ENCODE measurements around the gene EPAS1. TPM values are rescaled to one million over a fixed set of nuclear protein-coding genes. Genes with fewer than 3 reads are reported as not detected.

The EPAS1 gene
- total and polyA plus RNA-seq, 2 of the 8 experiments (the other 6 are each of a cell fraction or from before 2014, with no cell fraction given), result 2.0 to 4.9 TPM

GRCh38 chr2:46313063-46313462 is 15.9 kb downstream of the EPAS1 start:
- H3K27me3 ChIP-seq (replicated peaks in 1 of 4; ENCODE audit: control insufficient read depth in 3 of 4, extremely low read depth in 1 of 4, insufficient read depth in 3 of 4, low read length in 3 of 4), result no peaks in the 10 kb centered on the region
- no peak overlapping the region for H2BK15ac ChIP-seq (ENCODE audit: low read length)
- no peak overlapping the region for H3K4ac ChIP-seq (replicated peaks; ENCODE audit: insufficient read length, low read depth, low read length)
- no peak overlapping the region for H2BK120ac ChIP-seq (replicated peaks; ENCODE audit: low read depth, low read length)
- FAIRE-seq (no peak), DNase-seq (ENCODE audit: low read depth in 1 of 2, low spot score in 2 of 2) (no peak)
- no peaks in the 10 kb centered on the region for H3K79me2 ChIP-seq (ENCODE audit: control insufficient read depth in 1 of 2, insufficient read depth in 2 of 2, low read length in 2 of 2)
- no peak overlapping the region for H3K27ac ChIP-seq (ENCODE audit: low read depth, low read length)
- ChIA-PET CTCF (ENCODE audit: partially characterized antibody) (interaction anchor here (0.7 to 2.2 kb wide), 5 partner anchors 15 to 262 kb away, joined by 3 to 8 read pairs (median 3); no protein-coding TSS in a partner anchor), POLR2A (ENCODE audit: partially characterized antibody) (no interaction called here)
- no peak overlapping the region for H2AFZ ChIP-seq (ENCODE audit: low read length)
- H2BK12ac ChIP-seq (ENCODE audit: low read depth, low read length), result no peak overlapping the region
- no peaks in the 10 kb centered on the region for H3K36me3 ChIP-seq (ENCODE audit: control insufficient read depth in 2 of 4, insufficient read depth in 4 of 4, low read length in 3 of 4)
- no peaks in the 10 kb centered on the region for H3K9me3 ChIP-seq (ENCODE audit: insufficient read depth in 2 of 2, low read depth in 1 of 2, low read length in 1 of 2)
- H3K4me3 ChIP-seq (ENCODE audit: extremely low read depth in 1 of 4, insufficient read depth in 2 of 4, low read depth in 3 of 4, low read length in 4 of 4), result no peak overlapping the region
- no peak overlapping the region for H3K18ac ChIP-seq (ENCODE audit: extremely low read depth, low read length)
- H3K9ac ChIP-seq (replicated peaks in 1 of 4; ENCODE audit: extremely low read depth in 1 of 4, low read depth in 3 of 4, low read length in 3 of 4), result no peak overlapping the region
- H2BK5ac ChIP-seq (ENCODE audit: low read depth, low read length), result no peak overlapping the region
- no peak overlapping the region for H4K8ac ChIP-seq (ENCODE audit: extremely low read depth, insufficient read depth, low read length)
- no peak overlapping the region for H3K56ac ChIP-seq (replicated peaks; ENCODE audit: insufficient read length, low read depth, low read length)
- H3K79me1 ChIP-seq (ENCODE audit: low read depth, low read length), result no peaks in the 10 kb centered on the region
- H3K14ac ChIP-seq (ENCODE audit: insufficient read length), result no peak overlapping the region
- H2AK5ac ChIP-seq (ENCODE audit: low read depth, low read length), result no peak overlapping the region
- H3K4me2 ChIP-seq (ENCODE audit: insufficient read depth in 1 of 2, low read depth in 2 of 2, low read length in 2 of 2), result no peak overlapping the region
- no peak overlapping the region for H2BK20ac ChIP-seq (ENCODE audit: low read length)
- H3K4me1 ChIP-seq (replicated peaks in 1 of 4; ENCODE audit: control insufficient read depth in 3 of 4, insufficient read depth in 4 of 4, low read length in 3 of 4), result no peaks in the 10 kb centered on the region
- WGBS, 2 experiments (ENCODE audit: extremely low coverage in 1 of 2, insufficient coverage in 1 of 2, insufficient read length in 1 of 2, insufficient replicate concordance in 2 of 2, low coverage in 1 of 2, low lambda C conversion rate in 2 of 2, missing lambda C conversion rate in 1 of 2), result 92% methylated on average over 3 of the region's 3 CpGs; no CpG with 5 or more reads in 1 of the 2 experiments
- H3K23me2 ChIP-seq (ENCODE audit: low read depth, low read length), result no peaks in the 10 kb centered on the region
- no peaks in the 10 kb centered on the region for H4K20me1 ChIP-seq (replicated peaks in 1 of 2; ENCODE audit: control insufficient read depth in 1 of 2, insufficient read depth in 2 of 2, low read length in 2 of 2)
- H4K5ac ChIP-seq (ENCODE audit: insufficient read length, low read depth, low read length), result no peak overlapping the region
- no peak overlapping the region for H3K23ac ChIP-seq (ENCODE audit: insufficient read length)
- no peak overlapping the region for H4K91ac ChIP-seq (replicated peaks; ENCODE audit: insufficient read length, low read length)
- no peak for TF ChIP-seq ATF3 (IDR thresholded peaks at IDR 0.05; ENCODE audit: insufficient read depth, low read depth, low read length)
- TF ChIP-seq SP1 (IDR thresholded peaks at IDR 0.05; ENCODE audit: low read depth, low read length), result no peak
